SK-N-MC (cell line): ENCODE results near the gene COQ8A.

ENCODE experiments used
- EZH2 ChIP-seq: fragments of 200-600 bp; sonication (generic); IDR thresholded peaks from one replicate; pipeline ENCODE4 v1.6.1; 2017; ENCODE audit warnings: antibody characterized with exemption
- FOXP2 ChIP-seq: optimal IDR thresholded peaks from 2 replicates; pipeline ENCODE3; 2011; ENCODE audit warnings: mild to moderate bottlenecking, moderate library complexity; ENCODE audit not compliant: insufficient read depth; ENCODE audit errors: extremely low read length, control extremely low read depth

- no peak for TF ChIP-seq FOXP2
- no peak for TF ChIP-seq EZH2
Observed at GRCh38 chr1:226984521-226985238, 44.6 kb downstream of the COQ8A start.
